Left cardiac atrium (tissue), 4 donors: ENCODE results near the gene YIPF2. TPM values are rescaled to one million over a fixed set of nuclear protein-coding genes. Genes with fewer than 3 reads are reported as not detected.
A peak's percentile ranks its signal among the peaks of the same experiment; 100 is the strongest.
"Not testable (repeated sequence)": the region's sequence is repeated elsewhere in the genome, so short reads cannot be mapped to it uniquely, and the experiment has no call there.

Experiments used
- ATAC-seq, 2 donors: fragments of 200-7000 bp; cut with Tn5 transposase; one replicate each; pipeline ENCODE4 v1.9.1; 2020; ENCODE audit warnings: mild to moderate bottlenecking in 2 of 2, moderate library complexity in 2 of 2
- DNase-seq: peaks from one replicate; pipeline ENCODE4 v3.0.0-alpha.2; 2020
- intact Hi-C, 2 donors: fragments of 100-400 bp; cut with DNase I; formaldehyde crosslinking; loops; one replicate each; pipeline versions ENCODE4 v1.14.1 to v1.15.1; 2022 to 2023
- total RNA-seq, 2 donors: library from RNA; stranded (reverse); fragmentation: NEBNext Ultra II Directional; extraction: Animal tissue kit (Norgen Biotek cat#: 25700); gene quantifications; one replicate each; pipeline ENCODE4 v1.2.1, GENCODE V29; 2021
- donor health status: DM: no; HTN: yes; CAD: no.
- donor health status: DM: no; HTN: yes; CAD: no; lungs with severe emphysema.
- donor health status: DM: yes; HTN: yes; CAD: no.
- donor health status: Dilated cardiomyopathy.

YIPF2 gene
- total RNA-seq, 2 donors from 2014 or later, result 26.5 to 31.8 TPM

DNA sequence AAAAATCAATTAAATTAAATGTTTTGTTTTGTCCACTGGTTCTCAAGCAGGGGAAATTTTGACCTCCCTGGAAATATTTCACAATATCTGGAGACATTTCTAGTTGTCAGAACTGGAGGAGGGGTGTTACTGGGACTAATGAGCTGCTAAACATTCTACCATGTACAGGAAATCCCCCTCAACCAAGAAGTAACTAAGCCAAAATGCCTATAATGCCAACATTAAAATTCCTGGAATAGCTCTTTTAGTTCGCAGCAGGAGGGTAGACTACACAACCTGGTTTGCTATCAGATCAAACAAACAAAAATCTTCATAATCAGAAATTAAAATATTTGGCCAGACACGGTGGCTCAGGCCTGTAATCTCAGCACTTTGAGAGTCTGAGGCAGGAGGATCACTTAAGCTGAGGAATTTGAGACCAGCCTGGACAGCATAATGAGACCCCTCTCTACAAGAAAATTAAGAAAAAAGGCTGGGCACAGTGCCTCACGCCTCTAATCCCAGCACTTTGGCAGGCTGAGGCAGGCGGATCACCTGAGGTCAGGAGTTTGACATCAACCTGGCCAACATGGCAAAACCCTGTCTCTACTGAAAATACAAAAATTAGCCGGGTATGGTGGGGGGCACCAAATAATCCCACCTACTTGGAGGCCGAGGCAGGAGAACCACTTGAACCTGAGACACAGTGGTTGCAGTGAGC lies 18.7 kb upstream of the YIPF2 start:
- peak; percentile 25 to 32 for ATAC-seq
- DNase-seq, result no peak
- intact Hi-C loops, result loop anchor here in 1 of 2 donors (10.0 kb wide), 1 partner anchor 48 kb away; no protein-coding TSS in a partner anchor

DNA sequence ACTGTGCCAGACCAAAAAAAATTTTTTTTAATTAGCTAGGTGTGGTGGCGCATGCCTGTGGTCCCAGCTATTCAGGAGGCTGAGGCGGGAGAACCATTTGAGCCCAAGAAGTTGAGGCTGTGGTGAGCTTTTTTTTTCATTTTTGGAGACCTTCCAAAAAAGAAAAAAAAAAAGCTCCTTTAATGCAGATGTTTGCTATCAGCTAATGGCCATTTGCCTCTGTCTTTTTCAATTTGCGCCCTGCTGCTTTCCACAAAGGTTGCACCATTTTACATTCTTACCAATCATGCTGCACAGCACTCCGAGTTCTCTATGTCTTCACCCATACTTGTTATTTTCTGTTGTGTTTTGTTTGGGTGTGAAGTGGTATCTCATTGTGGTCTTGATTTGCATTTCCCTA lies 16.8 kb upstream of the YIPF2 start:
- DNase-seq, result no peak
- intact Hi-C loops, result loop anchor here in 1 of 2 donors (10.0 kb wide), 1 partner anchor 50 kb away; no protein-coding TSS in a partner anchor
- ATAC-seq, result no peak

DNA sequence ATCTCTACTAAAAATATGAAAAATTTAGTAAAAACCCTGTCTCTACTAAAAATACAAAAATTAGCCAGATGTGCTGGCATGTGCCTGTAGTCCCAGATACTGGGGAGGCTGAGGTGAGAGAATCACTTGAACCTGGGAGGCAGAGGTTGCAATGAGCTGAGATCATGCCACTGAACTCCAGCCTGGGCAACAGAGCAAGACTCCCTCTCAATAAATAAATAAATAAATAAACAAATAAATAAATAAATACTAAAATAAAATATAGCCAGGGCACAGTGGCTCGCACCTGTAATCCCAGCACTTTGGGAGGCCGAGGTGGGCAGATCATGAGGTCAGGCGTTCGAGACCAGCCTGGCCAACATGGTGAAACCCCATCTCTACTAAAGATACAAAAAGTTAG lies 15.0 kb upstream of the YIPF2 start:
- intact Hi-C loops, result loop anchor here in 1 of 2 donors (10.0 kb wide), 1 partner anchor 51 kb away; no protein-coding TSS in a partner anchor
- ATAC-seq, DNase-seq: not testable (repeated sequence)

DNA sequence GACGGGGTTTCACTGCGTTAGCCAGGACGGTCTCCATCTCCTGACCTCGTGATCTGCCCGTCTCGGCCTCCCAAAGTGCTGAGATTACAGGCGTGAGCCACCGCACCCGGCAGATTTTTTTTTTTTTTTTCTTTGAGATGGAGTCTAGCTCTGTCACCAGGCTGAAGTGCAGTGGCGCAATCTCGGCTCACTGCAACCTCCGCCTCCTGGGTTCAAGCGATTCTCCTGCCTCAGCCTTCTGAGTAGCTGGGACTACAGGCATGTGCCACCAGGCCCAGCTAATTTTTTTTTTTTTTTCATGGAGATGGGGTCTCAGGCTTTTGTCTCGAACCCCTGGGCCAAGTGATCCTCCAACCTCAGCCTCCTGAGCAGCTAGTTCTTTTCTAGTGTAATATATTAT lies 13.2 kb upstream of the YIPF2 start:
- DNase-seq, ATAC-seq: not testable (repeated sequence)
- intact Hi-C loops, result loop anchor here in 1 of 2 donors (10.0 kb wide), 1 partner anchor 53 kb away; no protein-coding TSS in a partner anchor

DNA sequence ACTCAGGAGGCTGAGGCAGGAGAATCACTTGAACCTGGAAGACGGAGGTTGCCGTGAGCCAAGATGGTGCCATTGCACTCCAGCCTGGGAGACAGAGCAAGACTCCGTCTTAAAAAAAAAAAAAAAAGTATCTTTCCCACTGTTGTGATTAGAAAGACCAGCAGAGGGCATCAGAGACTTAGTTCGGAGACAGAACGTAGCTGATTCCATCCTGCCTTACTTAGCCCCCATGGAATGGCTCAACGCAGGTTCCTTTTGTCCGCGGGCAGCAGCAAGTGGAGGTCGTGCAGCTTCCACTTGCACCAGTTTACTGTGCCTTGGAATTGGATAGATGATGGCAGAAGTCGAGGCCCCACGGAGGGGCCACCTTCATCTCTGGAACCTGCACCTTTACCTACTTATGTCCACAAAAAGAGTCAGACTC lies 8.2 kb upstream of the YIPF2 start:
- intact Hi-C loops, result no loop called here
- peak; percentile 78 to 84 for ATAC-seq
- no peak for DNase-seq

DNA sequence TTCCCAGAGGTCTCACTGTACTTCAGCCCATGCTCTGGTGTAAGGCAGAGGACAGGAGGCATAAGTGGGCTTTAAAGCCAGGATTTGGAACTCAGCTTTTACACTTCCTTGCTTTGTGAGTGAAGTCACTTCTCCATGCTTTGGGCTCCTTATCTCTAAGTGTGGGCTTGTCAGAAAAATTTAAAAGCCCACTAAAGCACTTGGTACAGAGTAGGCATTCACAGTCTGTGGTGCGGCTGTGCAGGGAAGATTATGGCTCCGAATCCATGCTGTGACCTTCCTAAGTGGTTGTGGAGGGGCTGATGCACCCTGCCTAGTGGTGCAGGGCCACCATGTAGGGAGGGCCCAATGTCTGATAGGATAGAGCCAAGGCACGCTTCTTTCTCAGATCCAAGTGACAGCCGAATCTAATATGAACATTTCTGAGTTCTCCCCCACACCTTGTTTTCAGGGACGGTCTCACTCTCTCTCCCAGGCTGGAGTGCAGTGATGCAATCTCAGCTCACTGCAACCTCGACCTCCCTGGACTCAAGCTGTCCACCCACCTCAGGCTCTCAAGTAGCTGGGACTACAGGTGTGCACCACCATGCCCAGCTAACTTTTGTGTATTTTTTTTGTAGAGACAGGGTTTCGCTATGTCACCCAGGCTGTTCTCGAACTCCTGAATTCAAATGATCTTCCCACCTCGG lies 7.1 kb upstream of the YIPF2 start:
- no peak for DNase-seq
- no peak for ATAC-seq
- intact Hi-C loops, result no loop called here

DNA sequence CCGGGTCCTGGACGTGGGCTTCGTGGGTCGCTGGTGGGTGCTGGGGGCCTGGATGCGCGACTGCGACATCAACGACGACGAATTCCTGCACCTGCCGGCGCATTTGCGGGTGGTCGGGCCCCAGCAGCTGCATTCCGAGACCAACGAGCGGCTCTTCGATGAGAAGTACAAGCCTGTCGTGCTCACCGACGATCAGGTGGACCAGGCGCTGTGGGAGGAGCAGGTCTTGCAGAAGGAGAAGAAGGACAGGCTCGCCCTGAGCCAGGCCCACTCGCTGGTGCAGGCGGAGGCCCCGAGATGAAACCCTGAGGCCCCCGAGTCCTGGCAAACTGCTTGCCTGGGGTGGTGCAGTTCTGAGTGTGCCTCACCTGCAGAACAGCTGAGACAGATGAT lies 959 bp upstream of the YIPF2 start:
- ATAC-seq, result no peak
- intact Hi-C loops, result loop anchor here in 1 of 2 donors (10.0 kb wide), 1 partner anchor 55 kb away; the partner anchor contains the start of gene CARM1
- no peak for DNase-seq

DNA sequence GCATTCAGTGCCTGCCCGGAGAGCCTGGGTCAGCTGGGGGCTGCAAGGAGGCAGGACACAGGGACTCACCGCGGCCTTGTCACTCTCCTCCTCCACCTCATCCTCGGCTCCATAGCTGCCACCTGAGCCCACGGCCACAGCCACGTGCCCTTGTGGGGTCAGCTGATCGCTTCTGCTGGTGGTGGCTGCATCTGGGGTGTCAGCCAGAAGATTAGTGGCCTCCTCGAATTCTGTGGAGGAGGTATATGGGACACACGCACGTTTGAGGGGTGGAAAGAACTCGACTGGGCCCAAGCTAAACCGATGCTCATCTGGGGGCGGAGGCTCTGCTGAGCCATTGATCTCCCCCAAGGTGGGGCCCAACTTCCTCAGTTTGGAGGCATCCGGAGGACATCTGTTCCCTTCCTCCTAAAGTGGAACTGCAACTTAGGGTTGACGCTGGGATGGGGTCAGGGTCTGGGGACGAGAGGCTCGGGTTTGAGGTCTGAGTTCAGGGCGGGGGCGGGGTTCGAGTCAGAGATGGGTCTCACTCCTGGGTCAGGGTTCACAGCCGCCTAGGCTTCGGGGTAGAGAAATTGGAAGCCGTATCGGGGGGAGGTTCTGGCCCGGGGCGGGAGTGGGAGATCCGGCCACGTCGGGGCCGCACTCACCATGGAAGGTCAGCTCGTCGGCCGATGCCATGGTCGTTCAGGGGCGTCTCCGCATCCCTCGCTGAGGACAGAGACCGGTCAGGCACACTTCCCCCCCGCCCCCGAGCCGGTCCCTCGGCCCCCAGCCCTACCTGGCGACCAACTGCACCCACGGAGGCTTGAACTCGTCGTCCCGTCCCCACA lies 493 bp downstream of the YIPF2 start:
- no peak for DNase-seq
- ATAC-seq, result peak in 1 of 2 donors; percentile 19
- intact Hi-C loops, result loop anchor here in 1 of 2 donors (10.0 kb wide), 1 partner anchor 53 kb away; the partner anchor contains the start of gene CARM1

DNA sequence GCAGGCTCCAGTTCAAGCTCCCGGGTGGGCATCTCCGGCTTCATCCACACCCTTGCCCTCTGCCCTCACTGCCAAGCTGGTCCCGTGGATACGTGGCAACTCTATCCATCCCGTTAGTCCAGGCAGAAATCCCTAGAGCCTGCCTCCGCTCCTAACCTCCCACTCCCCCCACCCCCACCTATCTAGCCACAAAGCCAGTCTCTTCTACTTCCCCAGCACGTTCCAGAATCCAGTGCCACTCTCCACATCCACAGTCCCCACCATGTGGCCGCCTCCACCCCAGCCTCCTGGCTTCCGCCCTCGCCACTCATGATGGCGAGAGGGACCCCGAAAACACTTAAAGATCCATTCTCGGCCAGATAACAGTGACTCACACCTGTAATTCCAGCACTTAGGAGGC lies 3.8 kb downstream of the YIPF2 start:
- intact Hi-C loops, result loop anchor here in 1 of 2 donors (10.0 kb wide), 1 partner anchor 50 kb away; the partner anchor contains the start of gene CARM1
- ATAC-seq (no peak), DNase-seq (no peak)

DNA sequence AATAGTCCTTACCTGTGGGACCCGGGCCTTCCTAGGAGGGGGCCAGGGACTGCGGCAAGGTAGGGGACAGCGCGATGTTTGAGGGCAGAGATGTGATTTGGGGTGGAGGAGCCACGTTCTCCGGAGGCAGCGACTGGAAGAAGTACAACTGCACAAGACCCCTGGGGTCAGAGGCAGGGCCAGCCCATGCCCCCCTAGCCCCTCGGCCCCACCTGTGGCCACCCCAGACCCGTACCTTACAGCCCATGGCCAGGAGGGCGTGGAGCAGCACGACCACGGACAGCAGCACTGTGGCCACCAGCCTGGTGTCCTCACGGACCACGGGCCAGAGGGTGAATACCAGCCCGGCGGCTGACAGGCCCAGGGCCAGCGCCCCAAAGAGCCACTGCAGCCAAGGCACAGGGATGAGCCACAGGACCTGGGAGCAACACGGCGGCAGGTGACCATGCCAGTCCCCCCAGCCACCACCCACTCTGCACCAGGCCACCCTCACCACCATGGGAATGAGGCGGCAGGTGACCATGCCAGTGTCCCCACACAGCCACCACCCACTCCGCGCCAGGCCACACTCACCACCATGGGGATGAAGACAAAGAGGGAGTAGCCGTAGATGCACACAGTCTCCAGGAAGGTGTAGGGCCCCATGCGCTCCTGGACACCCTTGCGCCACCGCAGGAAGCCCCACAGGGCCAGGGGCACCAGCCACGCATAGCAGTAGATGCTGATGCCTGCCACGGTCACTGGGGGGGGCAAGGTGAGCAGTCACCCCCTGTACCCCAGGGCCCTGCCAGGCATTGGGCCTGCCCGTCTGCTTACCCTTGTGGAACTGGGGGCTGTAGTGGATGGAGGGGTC lies 5.0 kb downstream of the YIPF2 start:
- intact Hi-C loops, result loop anchor here in 1 of 2 donors (10.0 kb wide), 1 partner anchor 49 kb away; the partner anchor contains the start of gene CARM1
- DNase-seq, result no peak
- no peak for ATAC-seq

DNA sequence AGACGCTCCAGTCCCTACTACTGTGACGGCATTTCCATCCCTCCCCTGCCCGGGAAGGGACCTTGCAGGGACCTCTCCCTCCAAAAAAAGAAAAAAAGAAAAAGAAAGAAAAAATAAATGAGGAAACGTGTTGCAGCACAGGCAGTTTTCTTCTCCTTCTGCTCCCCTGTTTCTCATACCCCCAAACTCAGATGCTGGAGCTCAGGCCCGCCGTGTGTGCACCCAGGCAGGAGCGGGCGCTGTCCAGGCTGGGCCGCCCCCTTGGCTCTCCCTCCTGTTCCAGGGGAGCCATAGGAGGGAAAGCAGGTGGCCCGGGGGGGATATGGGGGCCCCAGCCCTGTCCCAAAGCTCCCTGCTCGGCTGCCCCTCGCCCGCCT lies 5.8 kb downstream of the YIPF2 start:
- DNase-seq (no peak), ATAC-seq (no peak)
- intact Hi-C loops, result loop anchor here in 1 of 2 donors (10.0 kb wide), 1 partner anchor 48 kb away; the partner anchor contains the start of gene CARM1

DNA sequence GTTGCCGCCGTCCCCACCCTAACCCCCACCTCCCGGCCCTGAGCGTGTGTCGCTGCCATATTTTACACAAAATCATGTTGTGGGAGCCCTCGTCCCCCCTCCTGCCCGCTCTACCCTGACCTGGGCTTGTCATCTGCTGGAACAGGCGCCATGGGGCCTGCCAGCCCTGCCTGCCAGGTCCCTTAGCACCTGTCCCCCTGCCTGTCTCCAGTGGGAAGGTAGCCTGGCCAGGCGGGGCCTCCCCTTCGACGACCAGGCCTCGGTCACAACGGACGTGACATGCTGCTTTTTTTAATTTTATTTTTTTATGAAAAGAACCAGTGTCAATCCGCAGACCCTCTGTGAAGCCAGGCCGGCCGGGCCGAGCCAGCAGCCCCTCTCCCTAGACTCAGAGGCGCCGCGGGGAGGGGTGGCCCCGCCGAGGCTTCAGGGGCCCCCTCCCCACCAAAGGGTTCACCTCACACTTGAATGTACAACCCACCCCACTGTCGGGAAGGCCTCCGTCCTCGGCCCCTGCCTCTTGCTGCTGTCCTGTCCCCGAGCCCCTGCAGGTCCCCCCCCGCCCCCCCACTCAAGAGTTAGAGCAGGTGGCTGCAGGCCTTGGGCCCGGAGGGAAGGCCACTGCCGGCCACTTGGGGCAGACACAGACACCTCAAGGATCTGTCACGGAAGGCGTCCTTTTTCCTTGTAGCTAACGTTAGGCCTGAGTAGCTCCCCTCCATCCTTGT lies 6.4 kb downstream of the YIPF2 start:
- DNase-seq (no peak), ATAC-seq (peak in 1 of 2 donors; percentile 2)
- intact Hi-C loops, result loop anchor here in 1 of 2 donors (10.0 kb wide), 1 partner anchor 47 kb away; the partner anchor contains the start of gene CARM1

DNA sequence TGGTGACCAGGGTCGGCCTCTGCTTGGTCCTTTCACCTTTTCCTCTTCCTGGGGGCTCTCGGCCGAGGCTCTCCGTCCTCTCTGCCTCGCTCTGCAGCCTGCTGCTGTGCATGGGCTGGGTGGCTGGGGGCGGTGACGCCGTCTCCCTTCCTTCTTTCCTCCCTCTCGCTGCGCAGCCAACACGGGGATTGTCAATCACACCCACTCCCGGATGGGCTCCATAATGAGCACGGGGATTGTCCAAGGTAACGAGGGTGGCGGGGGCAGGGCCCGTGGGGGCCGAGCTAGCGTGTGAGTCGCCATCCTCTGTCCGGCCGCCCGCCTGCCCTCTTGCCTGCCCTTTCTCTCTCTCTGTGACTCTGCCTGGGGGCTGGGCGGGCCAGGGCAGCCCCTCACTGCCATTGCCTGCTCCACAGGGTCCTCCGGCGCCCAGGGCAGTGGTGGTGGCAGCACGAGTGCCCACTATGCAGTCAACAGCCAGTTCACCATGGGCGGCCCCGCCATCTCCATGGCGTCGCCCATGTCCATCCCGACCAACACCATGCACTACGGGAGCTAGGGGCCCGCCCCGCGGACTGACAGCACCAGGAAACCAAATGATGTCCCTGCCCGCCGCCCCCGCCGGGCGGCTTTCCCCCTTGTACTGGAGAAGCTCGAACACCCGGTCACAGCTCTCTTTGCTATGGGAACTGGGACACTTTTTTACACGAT lies 7.1 kb downstream of the YIPF2 start:
- ATAC-seq (no peak), DNase-seq (no peak)
- intact Hi-C loops, result loop anchor here in 1 of 2 donors (10.0 kb wide), 1 partner anchor 47 kb away; the partner anchor contains the start of gene CARM1

DNA sequence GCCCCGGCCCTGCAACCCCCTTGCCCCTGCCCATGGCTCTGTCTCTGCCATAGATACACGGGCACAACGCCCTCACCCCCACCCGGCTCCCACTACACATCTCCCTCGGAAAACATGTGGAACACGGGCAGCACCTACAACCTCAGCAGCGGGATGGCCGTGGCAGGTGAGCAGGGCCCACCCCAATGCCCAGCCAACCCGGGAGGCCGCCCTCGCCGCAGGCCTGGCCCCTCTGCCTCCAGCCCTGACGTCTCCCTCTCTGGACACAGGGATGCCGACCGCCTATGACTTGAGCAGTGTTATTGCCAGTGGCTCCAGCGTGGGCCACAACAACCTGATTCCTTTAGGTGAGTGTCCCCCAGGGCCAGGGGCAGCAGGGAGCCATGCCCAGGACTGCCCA lies 7.7 kb downstream of the YIPF2 start:
- ATAC-seq (peak in 1 of 2 donors; percentile 1), DNase-seq (no peak)
- intact Hi-C loops, result loop anchor here in 1 of 2 donors (10.0 kb wide), 1 partner anchor 46 kb away; the partner anchor contains the start of gene CARM1

DNA sequence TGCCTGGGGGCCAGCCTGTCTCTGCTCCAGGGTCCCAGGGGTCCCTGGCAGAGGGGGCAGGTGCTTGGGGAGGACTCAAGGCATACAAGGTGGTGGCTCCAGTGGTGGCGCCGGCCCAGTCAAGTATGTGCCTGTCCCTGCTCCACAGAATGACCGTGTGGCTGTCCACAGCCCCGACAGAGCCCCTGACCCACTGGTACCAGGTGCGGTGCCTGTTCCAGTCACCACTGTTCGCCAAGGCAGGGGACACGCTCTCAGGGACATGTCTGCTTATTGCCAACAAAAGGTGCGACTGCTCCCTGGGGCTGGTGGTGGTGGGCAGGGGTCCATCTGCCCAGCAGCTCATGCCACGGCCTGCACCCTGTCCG lies 8.2 kb downstream of the YIPF2 start:
- ATAC-seq (no peak), DNase-seq (no peak)
- intact Hi-C loops, result loop anchor here in 1 of 2 donors (10.0 kb wide), 1 partner anchor 45 kb away; the partner anchor contains the start of gene CARM1
